NOMO-1 treated with DMSO at 0.1 percent for 48 hours (cell line): ENCODE data around the gene ADRA1B.
"Not testable (repeated sequence)": the region's sequence is repeated elsewhere in the genome, so short reads cannot be mapped to it uniquely, and the experiment has no call there.

Experiments used
- DNase-seq: peaks from one replicate; lab custom pipeline; 2025; ENCODE audit not compliant: unreplicated experiment; lab: John Stamatoyannopoulos, UW

ADRA1B gene

DNA sequence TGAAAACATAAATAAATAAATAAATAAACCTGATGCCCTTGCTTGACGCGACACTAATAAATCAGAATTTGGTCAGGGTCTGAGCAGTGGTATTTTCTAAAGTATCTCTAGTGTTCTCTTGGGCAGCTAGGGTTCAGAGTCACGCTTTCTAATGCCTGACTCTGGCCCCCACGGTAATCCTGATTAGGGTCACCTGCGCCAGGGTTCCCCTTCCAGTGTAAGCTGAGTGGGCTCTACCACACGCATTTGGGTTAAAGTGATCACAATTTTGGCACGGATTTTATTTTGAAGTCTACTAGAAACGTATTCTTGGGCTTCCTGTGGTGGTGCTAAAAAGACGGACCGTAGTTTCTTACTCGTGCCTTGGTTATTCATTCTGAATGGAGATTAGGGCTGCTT is 93.3 kb downstream of the ADRA1B start:
- DNase-seq = no peak

DNA sequence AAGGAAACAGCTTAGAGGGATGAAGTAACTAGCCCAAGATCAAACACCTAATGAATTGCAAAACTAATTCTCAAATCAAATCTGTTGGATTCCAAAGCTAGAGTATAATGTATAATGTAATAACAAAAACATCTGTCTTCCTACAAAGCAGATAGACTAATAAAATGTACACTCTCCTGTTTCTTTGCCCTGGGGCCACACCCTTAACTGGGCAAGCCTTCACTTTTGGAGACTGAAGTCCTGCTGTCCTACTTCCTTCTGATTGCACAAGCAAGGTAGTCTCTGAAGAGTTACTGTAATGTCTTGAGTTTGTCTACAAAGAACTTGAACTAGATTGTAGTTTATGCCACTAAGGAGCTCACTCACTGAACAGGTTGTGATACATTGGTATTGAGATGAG is 95.2 kb downstream of the ADRA1B start:
- DNase-seq = no peak

- not testable (repeated sequence) for DNase-seq
These were observed 97.9 kb downstream of the ADRA1B start for GRCh38 chr5:160014197-160014596.

DNA sequence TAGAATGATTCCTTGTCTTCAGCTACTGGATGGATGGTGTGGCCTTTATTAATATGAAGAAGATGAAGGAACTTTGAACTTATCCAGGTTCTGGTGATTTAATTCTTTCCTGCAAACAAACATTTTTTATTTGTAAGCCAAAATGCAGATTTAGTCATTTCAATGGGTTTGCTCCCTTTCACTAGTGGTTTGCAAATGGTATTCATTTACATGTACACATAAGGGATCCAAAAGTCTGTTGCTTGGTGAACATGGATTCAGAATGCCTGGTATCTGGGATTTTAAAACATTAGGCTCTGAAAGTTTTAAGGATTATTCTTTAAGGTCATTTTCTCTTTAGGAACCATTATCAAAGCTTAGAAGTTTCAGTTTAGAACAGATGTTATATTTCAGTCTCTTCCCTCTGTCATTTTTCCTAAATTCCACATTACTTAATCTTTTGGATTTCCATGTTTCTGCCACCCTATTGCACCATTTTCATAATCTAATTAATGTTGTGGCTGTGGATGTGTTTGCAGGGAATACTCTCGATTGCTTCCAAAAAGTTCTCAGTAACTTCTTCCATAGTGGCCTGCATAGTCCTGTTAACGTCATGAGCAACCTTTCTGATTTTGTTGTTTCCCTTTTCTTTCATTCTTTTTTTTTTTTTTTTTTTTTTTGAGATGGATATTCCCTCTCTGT is 102.8 kb downstream of the ADRA1B start:
- no peak for DNase-seq

- DNase-seq = no peak
These were observed 104.0 kb downstream of the ADRA1B start for GRCh38 chr5:160020266-160020770.

DNA sequence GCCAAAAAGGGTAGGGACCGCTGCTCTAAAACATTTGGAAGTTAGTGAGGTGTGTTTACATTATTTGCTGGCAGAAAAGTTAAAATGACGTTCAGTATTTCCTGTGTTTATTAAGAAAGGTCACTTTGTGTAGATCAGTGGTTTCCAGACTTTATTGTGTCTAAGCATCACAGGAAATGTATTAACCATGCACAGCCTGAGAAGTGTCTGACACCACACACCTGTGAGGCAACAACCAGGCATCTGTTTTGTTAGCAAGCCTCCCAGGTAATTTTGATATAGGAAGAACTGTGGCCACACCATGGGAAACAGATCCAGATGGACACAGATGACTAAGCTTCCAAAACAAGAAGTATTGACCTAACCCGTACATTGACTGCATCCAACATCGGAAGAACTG is 104.7 kb downstream of the ADRA1B start:
- no peak for DNase-seq

DNA sequence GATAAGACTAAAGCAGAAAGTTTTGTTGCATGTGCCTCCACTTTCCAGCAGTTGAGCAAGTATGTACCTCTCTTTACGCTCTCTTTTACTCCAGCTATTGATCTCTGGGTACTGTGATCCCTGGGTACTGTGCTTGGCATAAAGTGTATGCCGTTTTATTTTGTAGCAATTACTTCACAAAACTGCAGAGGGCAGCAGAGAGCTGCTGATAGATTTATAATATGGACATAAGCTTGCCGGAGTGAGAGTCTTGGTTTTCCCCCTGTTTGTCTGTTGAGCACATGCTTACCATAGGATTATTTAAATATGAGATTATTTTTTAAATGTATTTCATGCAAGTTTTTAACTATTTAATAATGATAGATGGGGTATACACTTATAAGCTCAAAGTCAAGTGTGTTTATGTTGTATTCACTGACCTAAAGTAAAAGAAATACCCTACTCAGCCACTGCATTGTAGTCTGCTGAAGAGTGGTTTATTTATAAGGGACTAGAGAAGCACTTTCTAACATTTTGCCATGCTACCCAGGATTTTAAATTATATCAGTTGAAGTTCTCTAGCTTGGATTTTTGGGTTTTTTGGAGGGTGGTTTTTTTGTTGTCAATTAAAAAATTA is 105.7 kb downstream of the ADRA1B start:
- DNase-seq = peak; percentile 56
